Lung (tissue), 16 donors: ENCODE measurements around the gene FNDC4. TPM values are rescaled to one million over a fixed set of nuclear protein-coding genes. Genes with fewer than 3 reads are reported as not detected.
"Not testable (repeated sequence)": the region's sequence is repeated elsewhere in the genome, so short reads cannot be mapped to it uniquely, and the experiment has no call there.

ENCODE experiments used
- ATAC-seq: fragments of 200-7000 bp; cut with Tn5 transposase; one replicate; pipeline ENCODE4 v1.9.1; 2020; ENCODE audit warnings: moderate number of reproducible peaks; ENCODE audit not compliant: insufficient read depth, low FRiP score
- DNase-seq, 3 donors: peaks; one replicate each; pipeline ENCODE4 v3.0.0-alpha.2; 2013 to 2017
- H3K27ac ChIP-seq, 2 donors: one replicate each; pipeline ENCODE4 v1.5.1; 2013; ENCODE audit warnings: mild to moderate bottlenecking in 2 of 2, moderate library complexity in 2 of 2, control low read depth in 1 of 2, inconsistent platforms in 1 of 2, low read depth in 1 of 2, low read length in 1 of 2
- H3K27me3 ChIP-seq, 3 donors: one replicate each; pipeline ENCODE4 v1.5.1; 2013; ENCODE audit warnings: low read length in 2 of 3; ENCODE audit not compliant: control insufficient read depth in 3 of 3, insufficient read depth in 3 of 3
- H3K36me3 ChIP-seq, 4 donors: one replicate each; pipeline ENCODE4 v1.5.1; 2013; ENCODE audit warnings: low read length in 4 of 4, mild to moderate bottlenecking in 1 of 4, moderate library complexity in 1 of 4; ENCODE audit not compliant: control insufficient read depth in 4 of 4, insufficient read depth in 4 of 4
- H3K4me1 ChIP-seq, 5 donors: one replicate each; pipeline ENCODE4 v1.5.1; 2013; ENCODE audit warnings: low read length in 5 of 5, mild to moderate bottlenecking in 2 of 5, moderate library complexity in 1 of 5; ENCODE audit not compliant: control insufficient read depth in 5 of 5, insufficient read depth in 5 of 5
- H3K4me3 ChIP-seq: one replicate; pipeline ENCODE4 v1.5.1; 2013; ENCODE audit warnings: mild to moderate bottlenecking, control low read depth, moderate library complexity
- H3K9ac ChIP-seq, 2 donors: one replicate each; pipeline ENCODE4 v1.5.1; 2013; ENCODE audit warnings: low read length in 2 of 2, control low read depth in 1 of 2; ENCODE audit not compliant: insufficient read depth in 1 of 2
- H3K9me3 ChIP-seq, 4 donors: one replicate each; pipeline ENCODE4 v1.5.1; 2013; ENCODE audit warnings: low read length in 3 of 4, mild to moderate bottlenecking in 1 of 4, moderate library complexity in 1 of 4; ENCODE audit not compliant: control insufficient read depth in 4 of 4, insufficient read depth in 3 of 4
- WGBS, 2 donors: extraction: QIAGEN DNeasy Blood & Tissue Kit; methylation state at CpG; one replicate each; pipeline ENCODE4 v1.1.7; 2013; 5-methylcytosine and 5-hydroxymethylcytosine counted together
- long read RNA-seq, 5 donors: transcript quantifications; one replicate each; lab custom pipeline, GENCODE V29; 2026
- polyA plus RNA-seq, 2 donors: library from polyadenylated mRNA; stranded (reverse); fragments of 200-250 nt; gene quantifications; one replicate each; pipeline ENCODE4 v1.2.1, GENCODE V29; 2013
- total RNA-seq, 2 donors: library from RNA; depleted of rRNA in 1 of 2; stranded (reverse); fragments of >200 nt in 1 of 2; gene quantifications; one replicate each; pipeline ENCODE4 v1.2.1, GENCODE V29; 2014 to 2021
- TF ChIP-seq, protein P1 (sequence below): IDR thresholded peaks from 2 replicates; pipeline ENCODE4 v1.5.1; 2012; ENCODE audit warnings: mild to moderate bottlenecking; ENCODE audit errors: control extremely low read depth, extremely low read depth
- donor health status: control.
- donor health status: control.
- donor health status: Bipolar disorder and iron deficiency.
- donor health status: healthy.
- donor health status: DM: yes; HTN: yes; CAD: no.

Gene FNDC4, protein sequence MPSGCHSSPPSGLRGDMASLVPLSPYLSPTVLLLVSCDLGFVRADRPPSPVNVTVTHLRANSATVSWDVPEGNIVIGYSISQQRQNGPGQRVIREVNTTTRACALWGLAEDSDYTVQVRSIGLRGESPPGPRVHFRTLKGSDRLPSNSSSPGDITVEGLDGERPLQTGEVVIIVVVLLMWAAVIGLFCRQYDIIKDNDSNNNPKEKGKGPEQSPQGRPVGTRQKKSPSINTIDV
- 1 to 10 TPM; 3.8 to 6.9 TPM for total RNA-seq
- polyA plus RNA-seq, result 1 to 10 TPM; 2.8 to 4.8 TPM
- long read RNA-seq, donor 1, partial matches to known transcripts, result 7 of 10 reads
- long read RNA-seq, donor 1, other reads (novel, unspliced or antisense), result 0 of 10 reads
- long read RNA-seq, donor 2, partial matches to known transcripts, result 0 of 3 reads
- long read RNA-seq, donor 2, other reads (novel, unspliced or antisense), result 0 of 3 reads
- long read RNA-seq, donor 3, partial matches to known transcripts, result 0 of 3 reads
- long read RNA-seq, donor 3, other reads (novel, unspliced or antisense), result 0 of 3 reads
- long read RNA-seq, donor 4, partial matches to known transcripts, result 0 of 3 reads
- long read RNA-seq, donor 4, other reads (novel, unspliced or antisense), result 0 of 3 reads
- long read RNA-seq, donor 5, partial matches to known transcripts, result 6 of 10 reads
- long read RNA-seq, donor 5, other reads (novel, unspliced or antisense), result 0 of 10 reads

DNA sequence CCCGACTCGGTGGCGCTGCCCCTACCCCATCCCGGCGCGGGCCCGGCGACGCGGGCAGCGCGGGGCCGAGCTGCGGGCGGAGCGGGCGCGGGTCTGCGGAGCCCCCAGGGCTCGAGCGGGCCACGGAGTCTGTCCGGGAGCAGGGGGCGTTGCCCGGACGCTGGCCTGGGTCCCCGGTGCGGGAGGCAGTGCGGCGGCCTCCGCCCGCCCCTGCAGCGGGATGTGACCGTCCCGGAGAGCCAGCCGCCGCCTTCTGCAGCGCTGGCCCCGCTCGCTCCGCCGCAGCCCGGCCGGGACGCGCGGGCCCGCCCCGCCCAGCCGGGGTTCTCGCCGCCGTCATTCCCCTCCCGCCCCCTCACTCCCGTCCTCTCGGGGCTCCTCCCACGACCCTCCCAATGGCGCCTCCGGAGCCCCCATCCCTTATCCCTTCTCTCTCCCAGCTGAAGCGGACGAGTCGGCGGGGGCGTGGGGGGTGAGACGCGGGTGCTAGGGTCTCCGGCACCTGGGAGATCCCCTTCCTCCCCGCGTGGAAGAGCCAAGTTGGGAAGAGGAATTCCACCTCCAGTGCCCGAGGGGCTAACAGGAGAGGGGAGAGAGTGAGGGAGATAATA is at the start of gene FNDC4:
Gene FNDC4 (minus strand): TSS at position 257 of the 611 bp plus-strand sequence. CDS start 521 bp downstream, outside the sequence.
- H3K4me3 ChIP-seq, result peak within 1 kb of the TSS; percentile 51
- no peaks in the 10 kb centered on the region for H3K9me3 ChIP-seq
- ATAC-seq, result peak; percentile 15
- no peak within 1 kb of the TSS for H3K27ac ChIP-seq
- peak; percentile 57 to 66 (median 57) for DNase-seq
- TF ChIP-seq, protein P1, sequence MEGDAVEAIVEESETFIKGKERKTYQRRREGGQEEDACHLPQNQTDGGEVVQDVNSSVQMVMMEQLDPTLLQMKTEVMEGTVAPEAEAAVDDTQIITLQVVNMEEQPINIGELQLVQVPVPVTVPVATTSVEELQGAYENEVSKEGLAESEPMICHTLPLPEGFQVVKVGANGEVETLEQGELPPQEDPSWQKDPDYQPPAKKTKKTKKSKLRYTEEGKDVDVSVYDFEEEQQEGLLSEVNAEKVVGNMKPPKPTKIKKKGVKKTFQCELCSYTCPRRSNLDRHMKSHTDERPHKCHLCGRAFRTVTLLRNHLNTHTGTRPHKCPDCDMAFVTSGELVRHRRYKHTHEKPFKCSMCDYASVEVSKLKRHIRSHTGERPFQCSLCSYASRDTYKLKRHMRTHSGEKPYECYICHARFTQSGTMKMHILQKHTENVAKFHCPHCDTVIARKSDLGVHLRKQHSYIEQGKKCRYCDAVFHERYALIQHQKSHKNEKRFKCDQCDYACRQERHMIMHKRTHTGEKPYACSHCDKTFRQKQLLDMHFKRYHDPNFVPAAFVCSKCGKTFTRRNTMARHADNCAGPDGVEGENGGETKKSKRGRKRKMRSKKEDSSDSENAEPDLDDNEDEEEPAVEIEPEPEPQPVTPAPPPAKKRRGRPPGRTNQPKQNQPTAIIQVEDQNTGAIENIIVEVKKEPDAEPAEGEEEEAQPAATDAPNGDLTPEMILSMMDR, result no peak
- peaks cover 0 to 4% (median 0%) of the 10 kb centered on the region in 3 donors for H3K27me3 ChIP-seq
- peak within 1 kb of the TSS; percentile 48 to 79 for H3K9ac ChIP-seq
- no peaks in the 10 kb centered on the region for H3K36me3 ChIP-seq
- WGBS, 2 donors, result 0 to 1% methylated on average over 44 to 70 of the region's 70 CpGs
- H3K4me1 ChIP-seq, result peaks cover 0 to 11% (median 0%) of the 10 kb centered on the region in 5 donors

DNA sequence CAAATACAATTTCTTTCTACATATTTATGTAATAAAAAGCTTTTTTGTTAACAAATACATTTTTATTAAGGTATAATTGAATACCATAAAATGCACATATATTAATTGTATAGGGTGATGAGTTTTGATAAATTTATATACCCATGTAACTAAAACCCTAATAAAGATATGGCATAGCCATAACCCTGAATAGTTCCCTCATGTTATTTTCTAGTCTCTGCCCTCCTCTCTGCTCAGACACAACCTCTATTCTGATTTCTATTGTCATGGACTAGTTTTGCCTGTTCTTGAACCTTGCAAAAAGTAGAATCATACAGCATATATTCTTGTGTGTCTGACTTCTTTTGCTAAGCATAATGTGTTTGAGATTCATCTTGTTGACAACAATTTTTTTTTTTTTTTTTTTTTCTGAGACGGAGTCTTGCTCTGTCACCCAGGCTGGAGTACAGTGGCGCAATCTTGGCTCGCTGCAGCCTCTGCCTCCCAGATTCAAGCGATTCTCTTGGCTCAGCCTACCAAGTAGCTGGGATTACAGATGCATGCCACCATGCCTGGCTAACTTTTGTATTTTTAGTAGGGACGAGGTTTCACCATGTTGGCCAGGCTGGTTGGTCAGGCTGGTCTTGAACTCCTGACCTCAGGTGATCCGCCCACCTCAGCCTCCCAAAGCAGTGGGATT is 49.3 kb upstream of the FNDC4 start:
- ATAC-seq, result no peak
- no peaks in the 10 kb centered on the region for H3K27me3 ChIP-seq

DNA sequence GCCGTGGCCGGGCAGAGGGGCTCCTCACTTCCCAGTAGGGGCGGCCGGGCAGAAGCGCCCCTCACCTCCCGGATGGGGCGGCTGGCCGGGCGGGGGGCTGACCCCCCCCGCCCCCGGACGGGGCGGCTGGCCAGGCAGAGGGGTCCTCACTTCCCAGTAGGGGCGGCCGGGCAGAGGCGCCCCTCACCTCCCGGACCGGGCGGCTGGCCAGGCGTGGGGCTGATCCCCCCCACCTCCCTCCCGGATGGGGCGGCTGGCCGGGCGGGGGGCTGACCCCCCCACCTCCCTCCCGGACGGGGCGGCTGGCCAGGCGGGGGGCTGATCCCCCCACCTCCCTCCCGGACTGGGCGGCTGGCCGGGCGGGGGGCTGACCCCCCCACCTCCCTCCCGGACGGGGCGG is 44.6 kb upstream of the FNDC4 start:
- WGBS, 2 donors, result 92 to 98% methylated on average over 5 to 27 of the region's 35 CpGs
- not testable (repeated sequence) for H3K27ac ChIP-seq, H3K36me3 ChIP-seq, H3K9me3 ChIP-seq, H3K27me3 ChIP-seq, H3K4me1 ChIP-seq, ATAC-seq, H3K4me3 ChIP-seq, H3K9ac ChIP-seq, DNase-seq

More for the DNA sequence above, 49.3 kb upstream of the FNDC4 start:
- Histone ChIP-seq H3K27ac (no peak overlapping the region), H3K36me3 (no peaks in the 10 kb centered on the region), H3K9me3 (peaks cover 0 to 4% (median 0%) of the 10 kb centered on the region in 4 donors), H3K9ac (no peak overlapping the region), H3K4me1 (no peaks in the 10 kb centered on the region), H3K4me3 (no peak overlapping the region)
- no peak for DNase-seq
- WGBS, 2 donors, result 87% methylated on average over 6 of the region's 6 CpGs
- TF ChIP-seq, protein P1, result no peak

DNA sequence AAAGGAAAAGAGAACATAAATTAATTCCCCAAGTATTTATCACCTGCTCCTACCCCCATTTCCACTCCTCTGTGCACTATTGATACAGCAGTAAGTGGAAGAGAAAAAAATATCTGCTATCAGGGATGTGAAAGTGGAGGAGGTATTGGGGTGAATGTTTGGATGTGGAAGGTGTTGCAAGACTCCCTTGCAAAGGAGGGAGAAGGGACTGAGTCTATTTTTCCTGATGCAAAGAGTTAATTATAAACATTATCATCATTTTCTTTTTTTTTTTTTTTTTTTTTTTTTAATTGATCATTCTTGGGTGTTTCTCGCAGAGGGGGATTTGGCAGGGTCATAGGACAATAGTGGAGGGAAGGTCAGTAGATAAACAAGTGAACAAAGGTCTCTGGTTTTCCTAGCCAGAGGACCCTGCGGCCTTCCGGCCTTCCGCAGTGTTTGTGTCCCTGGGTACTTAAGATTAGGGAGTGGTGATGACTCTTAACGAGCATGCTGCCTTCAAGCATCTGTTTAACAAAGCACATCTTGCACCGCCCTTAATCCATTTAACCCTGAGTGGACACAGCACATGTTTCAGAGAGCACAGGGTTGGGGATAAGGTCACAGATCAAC is 43.9 kb upstream of the FNDC4 start:
- H3K27me3 ChIP-seq, H3K36me3 ChIP-seq, H3K27ac ChIP-seq, ATAC-seq, H3K4me3 ChIP-seq, H3K4me1 ChIP-seq, DNase-seq, H3K9ac ChIP-seq, H3K9me3 ChIP-seq: not testable (repeated sequence)
- 57 to 71% methylated on average over 3 to 4 of the region's 6 CpGs for WGBS, 2 donors
